Dendritic cell treated with granulocyte-macrophage colony-stimulating factor and Interleukin-4, amounts not matched to agents 40 ng/mL and 50 ng/mL, for 4 days (primary cell): ENCODE data around the gene STIP1.
"Not testable (repeated sequence)": the region's sequence is repeated elsewhere in the genome, so short reads cannot be mapped to it uniquely, and the experiment has no call there.

Experiments used
- H3K27ac Mint-ChIP-seq: one replicate; pipeline ENCODE4 v1.8.0; 2022; ENCODE audit warnings: mild to moderate bottlenecking, mixed read lengths
- H3K27me3 Mint-ChIP-seq: one replicate; pipeline ENCODE4 v1.8.0; 2022; ENCODE audit warnings: mild to moderate bottlenecking, mixed read lengths
- H3K36me3 Mint-ChIP-seq: one replicate; pipeline ENCODE4 v1.8.0; 2022; ENCODE audit warnings: low read depth, mixed read lengths
- H3K4me1 Mint-ChIP-seq: one replicate; pipeline ENCODE4 v1.8.0; 2022; ENCODE audit warnings: low read depth, mixed read lengths
- H3K4me3 Mint-ChIP-seq: one replicate; pipeline ENCODE4 v1.8.0; 2022; ENCODE audit warnings: mild to moderate bottlenecking, moderate library complexity, mixed read lengths
- H3K9me3 Mint-ChIP-seq: one replicate; pipeline ENCODE4 v1.8.0; 2022; ENCODE audit warnings: mixed read lengths
- intact Hi-C: fragments of 100-400 bp; cut with micrococcal nuclease; formaldehyde crosslinking; loops from one replicate; pipeline ENCODE4 v1.15.0; 2022

The STIP1 gene

DNA sequence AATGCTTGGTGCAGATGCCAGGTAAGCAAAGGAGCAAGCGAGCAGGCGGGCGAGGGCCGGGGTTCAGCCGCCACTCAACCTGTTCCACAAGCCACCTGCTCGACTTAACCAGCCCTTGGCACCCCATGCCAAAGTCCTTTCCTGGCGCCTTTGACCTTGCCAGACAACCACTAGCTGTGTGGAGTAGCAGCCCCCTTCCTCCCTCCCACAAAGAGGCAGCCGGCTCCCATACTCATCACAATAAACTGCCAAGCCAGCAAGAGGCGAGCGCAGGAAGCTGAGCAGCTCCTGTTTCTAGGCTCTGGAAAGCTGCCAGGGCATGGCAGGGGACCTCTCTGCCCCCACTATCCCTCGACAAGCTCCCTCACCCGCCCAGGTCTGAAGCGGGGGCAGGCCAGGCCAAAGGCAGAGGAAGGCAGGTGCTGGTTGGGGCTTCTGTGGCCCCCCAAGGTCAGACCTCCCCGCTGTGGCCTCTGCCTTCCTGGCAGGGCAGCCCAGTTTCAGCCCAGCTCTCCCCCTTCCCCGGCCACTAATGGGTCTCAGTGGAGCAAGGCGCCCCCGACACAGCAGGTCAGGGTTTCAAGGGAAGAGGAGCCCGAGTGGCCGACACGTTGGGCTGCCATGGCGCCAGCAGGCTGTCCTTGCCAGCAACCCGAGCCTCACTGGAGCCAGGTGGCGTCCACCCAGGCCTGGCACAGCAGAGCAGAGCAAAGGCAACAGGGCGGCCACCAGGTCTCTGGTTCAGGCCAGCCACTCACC is 35.3 kb upstream of the STIP1 start:
- Mint-ChIP-seq H3K4me1 (peaks cover 5% of the 10 kb centered on the region), H3K27ac (no peak overlapping the region), H3K36me3 (no peaks in the 10 kb centered on the region), H3K9me3 (no peaks in the 10 kb centered on the region), H3K4me3 (no peak overlapping the region), H3K27me3 (peaks cover 32% of the 10 kb centered on the region)
- intact Hi-C loops = no loop called here

DNA sequence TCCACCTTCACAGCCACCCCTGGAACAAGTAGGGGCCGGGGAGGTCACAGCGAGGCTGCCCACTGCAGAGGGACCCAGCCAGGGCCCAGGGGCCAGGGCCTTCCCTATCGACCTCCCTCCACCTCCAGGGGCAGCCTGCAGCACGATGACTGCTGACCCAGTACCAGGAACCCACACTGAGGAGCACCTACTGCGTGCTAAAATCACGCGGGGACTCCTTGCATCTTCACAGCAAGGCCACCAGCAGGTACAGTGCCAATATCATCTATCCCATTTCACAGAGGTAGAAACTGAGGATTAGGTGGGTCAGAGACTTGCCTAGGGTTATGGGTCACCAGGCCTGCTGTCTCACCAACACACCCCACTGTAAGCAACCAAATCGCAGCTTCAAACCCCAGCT is 34.6 kb upstream of the STIP1 start:
- Mint-ChIP-seq H3K9me3 (no peaks in the 10 kb centered on the region), H3K4me1 (peaks cover 5% of the 10 kb centered on the region), H3K27me3 (peaks cover 32% of the 10 kb centered on the region), H3K4me3 (no peak overlapping the region), H3K36me3 (no peaks in the 10 kb centered on the region), H3K27ac (no peak overlapping the region)
- intact Hi-C loops = no loop called here

DNA sequence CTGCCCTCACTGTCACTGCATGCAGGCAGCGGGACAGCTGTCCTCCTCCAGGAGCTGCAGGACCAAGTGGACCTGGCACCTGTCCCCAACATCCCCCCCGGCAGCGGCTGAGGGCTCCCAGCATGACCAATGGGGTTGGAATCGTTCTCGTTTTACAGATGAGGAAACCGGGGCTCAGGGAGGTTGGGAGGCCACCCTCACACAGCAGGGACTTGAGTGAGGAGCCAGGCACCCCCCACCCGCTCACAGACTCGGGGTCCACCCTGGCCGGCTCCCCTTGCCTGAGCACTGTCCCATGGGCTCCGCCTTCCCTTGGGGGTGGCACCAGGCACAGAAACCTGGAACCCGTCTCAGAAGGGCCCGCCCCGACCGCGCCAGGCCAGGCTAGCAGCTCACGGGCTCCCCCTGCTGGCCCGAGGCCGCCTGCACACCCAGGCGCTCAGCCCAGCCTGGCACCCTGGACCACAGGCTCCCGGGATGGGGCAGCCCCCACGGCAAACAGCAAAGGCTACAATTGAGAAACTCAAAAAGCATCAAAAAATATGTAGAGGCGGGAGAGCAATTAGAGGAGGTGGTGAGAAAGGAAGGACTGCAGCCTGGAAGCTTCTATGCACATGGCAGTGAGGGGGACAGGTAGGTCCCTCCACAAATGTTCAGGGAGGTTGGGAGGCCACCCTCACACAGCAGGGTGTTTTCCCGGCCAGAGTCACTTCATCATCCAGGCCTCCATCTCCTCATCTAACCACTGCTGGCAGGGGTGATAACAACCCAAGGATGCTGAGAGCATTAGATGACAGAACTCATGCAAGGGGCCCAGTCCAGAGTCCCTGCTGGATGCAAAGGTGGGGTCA is 32.9 kb upstream of the STIP1 start:
- no peaks in the 10 kb centered on the region for H3K9me3 Mint-ChIP-seq
- H3K4me1 Mint-ChIP-seq = no peaks in the 10 kb centered on the region
- H3K27me3 Mint-ChIP-seq = peaks cover 27% of the 10 kb centered on the region
- no peak overlapping the region for H3K4me3 Mint-ChIP-seq
- no peaks in the 10 kb centered on the region for H3K36me3 Mint-ChIP-seq
- H3K27ac Mint-ChIP-seq = no peak overlapping the region
- intact Hi-C loops = no loop called here

DNA sequence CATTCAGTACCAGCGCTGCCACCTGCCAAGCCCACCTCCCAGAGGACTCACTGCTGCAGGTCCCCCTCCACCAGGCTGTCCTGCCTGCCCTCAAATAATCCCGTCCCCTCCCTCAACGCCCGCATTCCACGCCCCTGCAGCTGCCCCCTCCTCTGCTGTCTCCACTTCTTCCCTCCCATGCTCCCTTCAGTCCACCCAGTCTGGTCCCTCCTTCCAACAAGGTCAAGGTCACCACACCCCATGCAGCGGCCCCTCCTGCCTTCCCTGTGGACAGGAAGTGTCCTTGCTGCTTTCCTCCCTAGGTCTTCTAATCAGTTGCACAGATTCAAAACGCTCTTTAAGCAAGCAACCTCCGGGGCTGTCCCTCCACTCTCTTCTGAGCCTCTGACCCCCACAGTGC is 32.2 kb upstream of the STIP1 start:
- H3K36me3 Mint-ChIP-seq = no peaks in the 10 kb centered on the region
- no peaks in the 10 kb centered on the region for H3K9me3 Mint-ChIP-seq
- no peak overlapping the region for H3K4me3 Mint-ChIP-seq
- no peaks in the 10 kb centered on the region for H3K4me1 Mint-ChIP-seq
- peaks cover 22% of the 10 kb centered on the region for H3K27me3 Mint-ChIP-seq
- intact Hi-C loops = no loop called here
- no peak overlapping the region for H3K27ac Mint-ChIP-seq

DNA sequence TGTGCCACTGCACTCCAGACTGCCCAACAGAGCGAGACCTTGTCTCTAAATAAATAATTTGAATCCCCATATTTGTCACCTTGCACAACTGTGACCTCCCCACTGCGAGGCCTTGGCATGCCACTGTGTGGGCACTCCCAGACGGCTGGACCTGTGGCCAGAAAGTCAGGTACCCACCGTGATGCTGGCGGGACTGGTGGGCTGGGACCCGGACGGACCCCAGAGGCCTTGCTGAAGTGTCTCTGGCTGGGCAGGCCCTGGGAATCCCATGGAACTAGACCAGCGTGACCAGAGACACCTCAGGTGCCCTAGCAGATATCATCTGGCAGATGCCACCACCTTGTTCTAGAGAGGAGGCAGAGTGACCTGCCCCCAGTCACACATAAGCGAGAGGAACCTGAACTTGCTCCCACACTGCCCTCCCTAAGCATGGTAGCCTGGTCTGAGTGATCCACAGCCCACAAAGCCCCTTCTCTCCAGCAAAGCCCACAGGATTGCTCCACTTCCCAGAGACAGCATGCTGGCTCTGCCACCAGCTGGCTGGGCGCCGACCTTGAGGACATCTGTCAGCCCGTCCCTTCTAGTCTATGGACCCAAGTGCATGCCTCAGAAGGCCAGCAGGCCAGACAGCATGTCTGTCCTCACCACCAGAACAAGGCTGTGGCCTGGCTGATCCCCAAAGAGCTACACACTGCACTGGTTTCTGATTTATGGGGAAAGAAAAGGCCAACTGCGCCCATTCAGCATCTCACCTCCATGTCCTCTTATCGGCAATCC is 29.5 kb upstream of the STIP1 start:
- Mint-ChIP-seq H3K36me3 (no peaks in the 10 kb centered on the region), H3K9me3 (no peaks in the 10 kb centered on the region), H3K27ac (no peak overlapping the region), H3K4me3 (no peak overlapping the region), H3K4me1 (no peaks in the 10 kb centered on the region), H3K27me3 (peaks cover 19% of the 10 kb centered on the region)
- intact Hi-C loops = no loop called here

DNA sequence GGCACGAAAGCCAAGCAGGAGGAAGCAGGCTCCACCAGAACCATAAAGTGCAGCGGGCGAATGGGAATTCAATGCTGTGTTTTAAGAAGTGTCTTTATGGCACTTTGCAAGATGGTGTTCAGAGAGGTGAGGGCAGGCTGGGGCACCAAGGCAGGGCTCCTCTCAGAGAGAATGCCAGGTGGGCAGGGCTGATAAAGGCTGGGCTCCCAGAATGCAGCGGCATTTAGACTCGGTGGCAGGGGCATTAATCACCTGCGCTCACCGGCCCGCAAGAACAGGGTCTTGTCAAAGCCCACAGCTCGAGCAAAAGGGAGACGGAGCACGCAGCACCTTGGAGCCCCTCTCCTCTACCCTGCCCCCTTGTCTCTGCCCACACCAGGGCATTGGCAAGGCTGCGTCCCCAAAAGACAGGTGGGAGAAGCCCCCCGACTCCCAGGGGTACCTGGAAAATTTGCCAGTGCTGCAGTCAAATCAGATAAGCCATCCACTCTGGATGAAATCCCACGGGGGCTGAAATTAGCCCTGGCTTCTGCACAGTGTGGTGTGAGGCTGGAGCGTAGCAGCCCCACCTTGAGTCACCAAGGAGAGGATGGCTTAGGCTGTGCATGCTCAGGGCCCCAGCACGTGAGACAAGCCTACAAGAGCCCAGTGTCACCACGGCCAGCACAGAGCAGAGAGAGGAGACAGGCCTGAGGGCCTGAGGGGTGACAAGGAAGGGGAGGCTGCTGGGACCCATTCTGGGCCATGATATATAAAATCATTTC is 28.2 kb upstream of the STIP1 start:
- Mint-ChIP-seq H3K4me3 (no peak overlapping the region), H3K36me3 (no peaks in the 10 kb centered on the region), H3K4me1 (no peaks in the 10 kb centered on the region), H3K27ac (no peak overlapping the region), H3K9me3 (no peaks in the 10 kb centered on the region), H3K27me3 (peaks cover 15% of the 10 kb centered on the region)
- intact Hi-C loops = no loop called here

DNA sequence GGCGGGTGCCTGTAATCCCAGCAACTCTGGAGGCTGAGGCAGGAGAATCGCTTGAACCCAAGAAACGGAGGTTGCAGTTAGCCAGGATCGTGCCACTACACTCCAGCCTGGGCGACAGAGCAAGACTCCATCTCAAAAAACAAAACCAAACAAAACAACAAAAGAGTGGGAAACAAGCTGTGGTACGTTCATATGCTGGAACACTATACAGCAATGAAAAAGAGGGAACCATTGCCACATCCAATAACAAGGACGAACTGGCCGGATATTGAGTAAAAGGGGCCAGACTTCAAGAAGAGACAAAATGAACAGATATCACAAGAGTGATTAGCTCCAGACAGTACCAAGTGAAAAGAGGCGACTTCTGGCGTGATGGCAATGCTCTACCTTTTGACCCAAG is 24.9 kb upstream of the STIP1 start:
- H3K27ac Mint-ChIP-seq = no peak overlapping the region
- H3K27me3 Mint-ChIP-seq = peaks cover 9% of the 10 kb centered on the region
- H3K9me3 Mint-ChIP-seq = no peaks in the 10 kb centered on the region
- no peak overlapping the region for H3K4me3 Mint-ChIP-seq
- intact Hi-C loops = no loop called here
- no peaks in the 10 kb centered on the region for H3K36me3 Mint-ChIP-seq
- H3K4me1 Mint-ChIP-seq = peaks cover 9% of the 10 kb centered on the region

DNA sequence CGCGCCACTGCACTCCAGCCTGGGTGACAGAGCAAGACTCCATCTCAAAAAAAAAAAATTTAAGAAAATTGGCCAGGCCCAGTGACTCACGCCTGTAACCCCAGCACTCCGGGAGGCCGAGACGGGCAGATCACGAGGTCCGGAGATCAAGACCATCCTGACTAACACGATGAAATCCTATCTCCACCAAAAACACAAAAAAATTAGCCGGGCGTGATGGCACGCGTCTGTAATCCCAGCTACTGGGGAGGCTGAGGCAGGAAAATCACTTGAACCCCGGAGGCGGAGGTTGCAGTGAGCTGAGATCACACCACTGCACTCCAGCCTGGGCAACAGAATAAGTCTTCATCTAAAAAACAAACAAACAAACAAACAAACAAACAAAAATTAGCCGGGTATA is 23.2 kb upstream of the STIP1 start:
- H3K36me3 Mint-ChIP-seq, H3K27ac Mint-ChIP-seq, H3K9me3 Mint-ChIP-seq, intact Hi-C loops, H3K4me3 Mint-ChIP-seq: not testable (repeated sequence)
- peaks cover 13% of the 10 kb centered on the region for H3K27me3 Mint-ChIP-seq
- H3K4me1 Mint-ChIP-seq = peaks cover 14% of the 10 kb centered on the region

DNA sequence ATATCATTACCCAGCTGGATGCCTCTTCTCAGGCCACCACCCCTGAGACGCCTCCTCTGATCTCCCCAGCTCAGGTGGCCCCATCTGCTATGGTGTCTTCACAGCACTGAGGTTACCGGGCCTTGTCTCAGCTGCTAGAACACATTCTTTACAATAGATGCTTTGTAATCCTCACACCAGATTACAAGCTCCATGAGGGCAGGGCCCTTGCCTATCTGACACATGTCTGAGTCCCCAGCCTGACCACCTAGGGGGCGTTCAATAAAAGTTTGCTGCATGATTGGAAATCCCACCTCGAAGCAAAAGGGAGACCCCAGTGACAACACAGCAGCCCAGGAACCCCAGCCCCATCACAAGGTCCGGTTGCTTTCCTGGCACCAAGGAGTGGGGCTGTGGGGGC is 22.0 kb upstream of the STIP1 start:
- Mint-ChIP-seq H3K9me3 (no peaks in the 10 kb centered on the region), H3K27me3 (peaks cover 13% of the 10 kb centered on the region), H3K4me3 (no peak overlapping the region), H3K36me3 (no peaks in the 10 kb centered on the region), H3K4me1 (peaks cover 14% of the 10 kb centered on the region), H3K27ac (no peak overlapping the region)
- intact Hi-C loops = no loop called here

DNA sequence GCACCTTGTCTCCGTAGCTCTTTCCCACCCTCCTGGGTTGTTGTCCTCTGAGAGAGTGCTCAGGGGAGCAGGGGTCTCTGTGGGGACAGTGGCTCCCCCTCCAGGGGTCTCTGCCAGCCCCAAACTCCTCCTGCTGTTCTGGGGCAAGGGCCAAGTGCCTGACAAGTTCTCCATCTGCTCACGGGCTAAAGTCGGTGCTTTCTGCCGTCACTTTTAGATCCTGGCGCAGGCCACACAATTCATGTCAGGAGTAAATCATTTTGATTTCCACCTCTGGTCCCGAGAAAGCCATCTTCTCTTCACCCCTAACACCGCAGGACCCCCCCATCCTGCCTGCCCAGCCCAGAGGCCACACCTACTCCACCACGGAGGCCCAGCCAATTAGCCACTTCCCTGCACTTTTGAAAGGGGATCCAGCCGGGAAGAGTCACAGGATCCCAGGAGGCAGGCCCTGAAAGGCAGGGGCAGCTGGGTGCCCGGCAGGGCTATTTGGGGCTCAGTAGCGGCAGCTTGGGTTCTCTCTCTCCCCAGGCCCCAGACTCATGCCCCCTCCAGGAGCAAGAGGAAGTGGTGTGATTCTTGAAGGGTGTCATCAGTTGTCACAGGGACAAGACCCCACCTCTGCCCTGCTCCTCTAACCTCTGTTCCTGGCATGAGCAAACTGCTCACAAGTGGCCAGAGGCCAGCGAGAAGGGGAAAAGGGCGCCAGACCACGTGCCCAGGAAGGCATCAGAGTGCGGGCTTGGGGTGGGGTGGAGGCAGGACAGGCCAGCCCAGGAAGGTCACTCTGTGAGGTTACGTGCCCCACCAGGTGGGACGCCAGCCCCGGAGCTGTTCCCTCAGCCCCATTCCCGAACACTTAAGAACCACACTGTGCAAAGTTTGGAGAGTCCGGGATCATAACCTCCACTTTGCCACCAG is 21.3 kb upstream of the STIP1 start:
- H3K27ac Mint-ChIP-seq = no peak overlapping the region
- intact Hi-C loops = no loop called here
- peaks cover 13% of the 10 kb centered on the region for H3K27me3 Mint-ChIP-seq
- no peaks in the 10 kb centered on the region for H3K36me3 Mint-ChIP-seq
- peak overlapping the region; percentile 81 for H3K4me3 Mint-ChIP-seq
- H3K4me1 Mint-ChIP-seq = peaks cover 14% of the 10 kb centered on the region
- H3K9me3 Mint-ChIP-seq = no peaks in the 10 kb centered on the region

DNA sequence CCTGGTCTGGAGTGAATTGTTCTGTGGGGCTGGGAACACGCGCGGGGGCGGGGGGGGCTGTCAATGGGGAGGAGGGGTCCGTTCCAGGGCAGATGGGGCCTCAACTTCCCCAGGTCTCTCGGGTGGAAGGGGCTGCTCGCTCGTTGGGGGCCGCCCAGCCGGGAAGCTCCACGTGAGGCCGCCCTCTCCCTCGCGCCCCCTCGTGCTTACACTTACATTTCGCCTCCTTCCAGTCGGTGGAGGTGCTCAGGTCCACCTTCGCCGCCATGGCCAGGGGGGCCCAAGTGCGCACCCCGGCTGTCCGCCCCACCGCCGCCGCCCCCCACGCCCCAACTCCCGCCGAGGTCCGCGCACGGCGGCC is 20.5 kb upstream of the STIP1 start:
- H3K27me3 Mint-ChIP-seq = peaks cover 13% of the 10 kb centered on the region
- H3K36me3 Mint-ChIP-seq = no peaks in the 10 kb centered on the region
- peak overlapping the region; percentile 81 for H3K4me3 Mint-ChIP-seq
- intact Hi-C loops = no loop called here
- H3K9me3 Mint-ChIP-seq = no peaks in the 10 kb centered on the region
- peak overlapping the region; percentile 63 for H3K27ac Mint-ChIP-seq
- H3K4me1 Mint-ChIP-seq = peaks cover 14% of the 10 kb centered on the region

DNA sequence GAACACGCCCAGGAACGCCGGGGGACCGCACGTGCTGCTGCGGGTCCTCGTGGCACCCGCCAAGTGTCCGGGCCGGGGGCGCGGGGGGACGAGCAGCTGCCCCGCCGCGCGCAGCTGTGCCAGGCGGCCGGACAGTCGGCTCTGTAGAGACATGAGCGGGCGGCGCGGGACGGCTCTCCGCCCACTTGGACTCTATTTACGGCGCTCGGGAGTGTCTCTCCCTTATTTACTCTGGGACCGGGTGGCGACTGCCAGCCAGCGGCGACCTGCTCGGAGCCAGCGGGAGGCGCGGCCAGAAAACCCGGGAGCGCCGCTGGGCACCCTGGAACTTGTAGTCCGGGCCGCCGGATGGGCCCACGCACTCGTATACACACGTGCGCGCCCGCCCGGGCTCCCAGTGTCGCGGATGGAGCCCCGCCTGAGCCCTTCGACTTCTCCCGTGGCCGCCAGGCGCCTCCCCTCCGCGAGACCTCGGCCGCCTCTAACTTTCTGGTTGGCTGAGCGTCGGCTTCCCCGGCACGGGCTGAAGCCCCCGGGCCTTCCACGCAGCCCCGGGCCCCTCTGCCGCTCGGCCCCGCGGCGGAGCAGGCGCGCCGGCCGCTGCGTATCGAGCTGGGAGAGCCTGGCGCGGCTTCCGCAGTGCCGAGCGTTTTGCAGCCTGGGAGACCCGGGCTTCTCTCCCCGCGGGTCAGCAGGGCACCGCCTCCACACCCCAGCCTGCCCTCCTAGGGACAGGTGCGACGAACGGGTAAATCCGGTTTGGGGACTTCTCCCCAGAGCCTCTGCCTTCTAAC is 19.9 kb upstream of the STIP1 start, which contains the start of gene MACROD1:
Gene MACROD1 (minus strand): TSS at position 272 of the 794 bp plus-strand sequence. CDS start 119 bp downstream, at position 153.
- H3K4me3 Mint-ChIP-seq = peak within 1 kb of the TSS; percentile 81
- intact Hi-C loops = no loop called here
- peaks cover 13% of the 10 kb centered on the region for H3K27me3 Mint-ChIP-seq
- H3K36me3 Mint-ChIP-seq = no peaks in the 10 kb centered on the region
- no peaks in the 10 kb centered on the region for H3K9me3 Mint-ChIP-seq
- peak within 1 kb of the TSS; percentile 63 for H3K27ac Mint-ChIP-seq
- peaks cover 14% of the 10 kb centered on the region for H3K4me1 Mint-ChIP-seq
